Measurements from ENCODE around the gene TBL1X.

GRCh38 chrX:9443327-9443726 lies 21.5 kb upstream of the TBL1X start:
- TF ChIP-seq, protein P1, sequence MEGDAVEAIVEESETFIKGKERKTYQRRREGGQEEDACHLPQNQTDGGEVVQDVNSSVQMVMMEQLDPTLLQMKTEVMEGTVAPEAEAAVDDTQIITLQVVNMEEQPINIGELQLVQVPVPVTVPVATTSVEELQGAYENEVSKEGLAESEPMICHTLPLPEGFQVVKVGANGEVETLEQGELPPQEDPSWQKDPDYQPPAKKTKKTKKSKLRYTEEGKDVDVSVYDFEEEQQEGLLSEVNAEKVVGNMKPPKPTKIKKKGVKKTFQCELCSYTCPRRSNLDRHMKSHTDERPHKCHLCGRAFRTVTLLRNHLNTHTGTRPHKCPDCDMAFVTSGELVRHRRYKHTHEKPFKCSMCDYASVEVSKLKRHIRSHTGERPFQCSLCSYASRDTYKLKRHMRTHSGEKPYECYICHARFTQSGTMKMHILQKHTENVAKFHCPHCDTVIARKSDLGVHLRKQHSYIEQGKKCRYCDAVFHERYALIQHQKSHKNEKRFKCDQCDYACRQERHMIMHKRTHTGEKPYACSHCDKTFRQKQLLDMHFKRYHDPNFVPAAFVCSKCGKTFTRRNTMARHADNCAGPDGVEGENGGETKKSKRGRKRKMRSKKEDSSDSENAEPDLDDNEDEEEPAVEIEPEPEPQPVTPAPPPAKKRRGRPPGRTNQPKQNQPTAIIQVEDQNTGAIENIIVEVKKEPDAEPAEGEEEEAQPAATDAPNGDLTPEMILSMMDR (conservative IDR thresholded peaks at IDR 0.05; ENCODE audit: low read depth in 2 of 2), result no peak
- TF ChIP-seq ETS1 (IDR thresholded peaks at IDR 0.05) (no peak), POLR2AphosphoS5 (IDR thresholded peaks at IDR 0.05; ENCODE audit: low read depth) (no peak), ZNF331 (CRISPR knock-in tag; IDR thresholded peaks at IDR 0.05; ENCODE audit: low read depth) (no peak), EZH2 (IDR thresholded peaks at IDR 0.05; ENCODE audit: low read depth, unreplicated experiment) (no peak), CREB1 (CRISPR knock-in tag; IDR thresholded peaks at IDR 0.05; ENCODE audit: low read depth) (no peak), STAT1 (IDR thresholded peaks at IDR 0.05; ENCODE audit: unreplicated experiment) (no peak), NANOG (IDR thresholded peaks at IDR 0.05; ENCODE audit: borderline replicate concordance) (no peak), JUNB (IDR thresholded peaks at IDR 0.05; ENCODE audit: unreplicated experiment) (no peak)
- TF ChIP-seq, protein P2, sequence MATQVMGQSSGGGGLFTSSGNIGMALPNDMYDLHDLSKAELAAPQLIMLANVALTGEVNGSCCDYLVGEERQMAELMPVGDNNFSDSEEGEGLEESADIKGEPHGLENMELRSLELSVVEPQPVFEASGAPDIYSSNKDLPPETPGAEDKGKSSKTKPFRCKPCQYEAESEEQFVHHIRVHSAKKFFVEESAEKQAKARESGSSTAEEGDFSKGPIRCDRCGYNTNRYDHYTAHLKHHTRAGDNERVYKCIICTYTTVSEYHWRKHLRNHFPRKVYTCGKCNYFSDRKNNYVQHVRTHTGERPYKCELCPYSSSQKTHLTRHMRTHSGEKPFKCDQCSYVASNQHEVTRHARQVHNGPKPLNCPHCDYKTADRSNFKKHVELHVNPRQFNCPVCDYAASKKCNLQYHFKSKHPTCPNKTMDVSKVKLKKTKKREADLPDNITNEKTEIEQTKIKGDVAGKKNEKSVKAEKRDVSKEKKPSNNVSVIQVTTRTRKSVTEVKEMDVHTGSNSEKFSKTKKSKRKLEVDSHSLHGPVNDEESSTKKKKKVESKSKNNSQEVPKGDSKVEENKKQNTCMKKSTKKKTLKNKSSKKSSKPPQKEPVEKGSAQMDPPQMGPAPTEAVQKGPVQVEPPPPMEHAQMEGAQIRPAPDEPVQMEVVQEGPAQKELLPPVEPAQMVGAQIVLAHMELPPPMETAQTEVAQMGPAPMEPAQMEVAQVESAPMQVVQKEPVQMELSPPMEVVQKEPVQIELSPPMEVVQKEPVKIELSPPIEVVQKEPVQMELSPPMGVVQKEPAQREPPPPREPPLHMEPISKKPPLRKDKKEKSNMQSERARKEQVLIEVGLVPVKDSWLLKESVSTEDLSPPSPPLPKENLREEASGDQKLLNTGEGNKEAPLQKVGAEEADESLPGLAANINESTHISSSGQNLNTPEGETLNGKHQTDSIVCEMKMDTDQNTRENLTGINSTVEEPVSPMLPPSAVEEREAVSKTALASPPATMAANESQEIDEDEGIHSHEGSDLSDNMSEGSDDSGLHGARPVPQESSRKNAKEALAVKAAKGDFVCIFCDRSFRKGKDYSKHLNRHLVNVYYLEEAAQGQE (IDR thresholded peaks at IDR 0.05; ENCODE audit: unreplicated experiment), result no peak

Measured in GM23338 (cell line).